ENCODE data around the gene RRP12.

Gene RRP12

DNA sequence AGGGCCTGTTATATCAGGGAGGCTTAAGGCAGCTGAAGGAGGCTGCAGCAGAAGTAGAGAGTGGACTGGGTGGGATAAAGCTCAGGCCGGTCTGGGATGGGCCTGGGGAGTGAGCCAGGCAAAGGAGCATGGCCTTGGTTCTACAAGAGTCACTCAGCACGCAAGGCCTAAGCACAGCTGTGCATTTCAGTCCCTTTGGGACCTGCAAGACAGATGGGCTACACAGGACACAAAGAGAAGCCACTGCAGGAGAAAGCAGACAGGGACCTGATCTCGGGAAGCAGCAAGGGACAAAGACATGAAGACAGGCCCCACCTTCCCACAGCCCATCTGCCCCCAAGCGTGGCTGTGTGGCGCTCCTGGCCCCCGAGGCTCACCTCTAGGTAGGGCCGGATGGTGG is 29.4 kb downstream of the RRP12 start:
- TF ChIP-seq, protein P1, sequence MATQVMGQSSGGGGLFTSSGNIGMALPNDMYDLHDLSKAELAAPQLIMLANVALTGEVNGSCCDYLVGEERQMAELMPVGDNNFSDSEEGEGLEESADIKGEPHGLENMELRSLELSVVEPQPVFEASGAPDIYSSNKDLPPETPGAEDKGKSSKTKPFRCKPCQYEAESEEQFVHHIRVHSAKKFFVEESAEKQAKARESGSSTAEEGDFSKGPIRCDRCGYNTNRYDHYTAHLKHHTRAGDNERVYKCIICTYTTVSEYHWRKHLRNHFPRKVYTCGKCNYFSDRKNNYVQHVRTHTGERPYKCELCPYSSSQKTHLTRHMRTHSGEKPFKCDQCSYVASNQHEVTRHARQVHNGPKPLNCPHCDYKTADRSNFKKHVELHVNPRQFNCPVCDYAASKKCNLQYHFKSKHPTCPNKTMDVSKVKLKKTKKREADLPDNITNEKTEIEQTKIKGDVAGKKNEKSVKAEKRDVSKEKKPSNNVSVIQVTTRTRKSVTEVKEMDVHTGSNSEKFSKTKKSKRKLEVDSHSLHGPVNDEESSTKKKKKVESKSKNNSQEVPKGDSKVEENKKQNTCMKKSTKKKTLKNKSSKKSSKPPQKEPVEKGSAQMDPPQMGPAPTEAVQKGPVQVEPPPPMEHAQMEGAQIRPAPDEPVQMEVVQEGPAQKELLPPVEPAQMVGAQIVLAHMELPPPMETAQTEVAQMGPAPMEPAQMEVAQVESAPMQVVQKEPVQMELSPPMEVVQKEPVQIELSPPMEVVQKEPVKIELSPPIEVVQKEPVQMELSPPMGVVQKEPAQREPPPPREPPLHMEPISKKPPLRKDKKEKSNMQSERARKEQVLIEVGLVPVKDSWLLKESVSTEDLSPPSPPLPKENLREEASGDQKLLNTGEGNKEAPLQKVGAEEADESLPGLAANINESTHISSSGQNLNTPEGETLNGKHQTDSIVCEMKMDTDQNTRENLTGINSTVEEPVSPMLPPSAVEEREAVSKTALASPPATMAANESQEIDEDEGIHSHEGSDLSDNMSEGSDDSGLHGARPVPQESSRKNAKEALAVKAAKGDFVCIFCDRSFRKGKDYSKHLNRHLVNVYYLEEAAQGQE (IDR thresholded peaks at IDR 0.05; ENCODE audit: insufficient read depth in 1 of 2, low read depth in 2 of 2, low read length in 2 of 2), result no peak
- TF ChIP-seq SIN3A (IDR thresholded peaks at IDR 0.05; ENCODE audit: borderline replicate concordance, insufficient read depth, low read length) (no peak), POLR2AphosphoS5 (IDR thresholded peaks at IDR 0.05; ENCODE audit: low read depth, low read length) (no peak), FOXP2 (optimal IDR thresholded peaks at IDR 0.05; ENCODE audit: borderline replicate concordance, extremely low read depth, extremely low read length, insufficient read depth) (no peak)

DNA sequence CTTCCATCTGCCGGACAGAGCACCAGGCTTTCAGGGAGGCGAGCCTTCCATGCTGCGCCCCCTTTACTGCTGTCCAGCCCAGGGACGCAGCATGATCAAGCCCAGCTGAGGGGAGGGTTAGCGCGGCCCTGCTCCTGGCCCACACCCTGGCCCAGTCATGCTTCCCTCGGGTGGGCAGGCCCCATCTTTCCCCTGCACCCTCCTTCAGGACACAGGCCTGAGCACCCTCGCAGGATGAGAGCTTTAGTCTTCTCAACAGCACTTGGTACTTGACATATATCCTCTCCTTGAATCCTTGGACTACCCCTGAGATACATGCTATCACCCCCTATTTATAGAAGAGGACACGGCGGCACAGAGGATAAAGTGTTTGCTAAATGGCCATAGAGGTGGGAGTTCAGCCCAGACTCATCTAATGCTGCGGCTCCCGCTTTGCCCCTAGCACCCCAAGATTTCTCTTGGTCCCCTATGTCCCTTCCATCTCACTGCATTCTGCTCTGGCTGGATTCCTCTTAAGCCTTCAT is 34.0 kb downstream of the RRP12 start:
- no peak for TF ChIP-seq POLR2AphosphoS5 (IDR thresholded peaks at IDR 0.05; ENCODE audit: low read depth, low read length)
- no peak for TF ChIP-seq FOXP2 (optimal IDR thresholded peaks at IDR 0.05; ENCODE audit: borderline replicate concordance, extremely low read depth, extremely low read length, insufficient read depth)
- no peak for TF ChIP-seq SIN3A (IDR thresholded peaks at IDR 0.05; ENCODE audit: borderline replicate concordance, insufficient read depth, low read length)
- TF ChIP-seq, protein P1 (IDR thresholded peaks at IDR 0.05; ENCODE audit: insufficient read depth in 1 of 2, low read depth in 2 of 2, low read length in 2 of 2), result no peak
- no peak for TF ChIP-seq TAF1 (IDR thresholded peaks at IDR 0.05; ENCODE audit: borderline replicate concordance, insufficient read depth, low read length)

- TF ChIP-seq TAF1 (IDR thresholded peaks at IDR 0.05; ENCODE audit: borderline replicate concordance, insufficient read depth, low read length), result no peak
- TF ChIP-seq POLR2AphosphoS5 (IDR thresholded peaks at IDR 0.05; ENCODE audit: low read depth, low read length), result no peak
- no peak for TF ChIP-seq SIN3A (IDR thresholded peaks at IDR 0.05; ENCODE audit: borderline replicate concordance, insufficient read depth, low read length)
- TF ChIP-seq, protein P1 (IDR thresholded peaks at IDR 0.05; ENCODE audit: insufficient read depth in 1 of 2, low read depth in 2 of 2, low read length in 2 of 2), result no peak
- no peak for TF ChIP-seq FOXP2 (optimal IDR thresholded peaks at IDR 0.05; ENCODE audit: borderline replicate concordance, extremely low read depth, extremely low read length, insufficient read depth)
These were observed 34.6 kb downstream of the RRP12 start for GRCh38 chr10:97366572-97366971.

GRCh38 chr10:97365761-97366351 is 35.3 kb downstream of the RRP12 start:
- TF ChIP-seq FOXP2 (optimal IDR thresholded peaks at IDR 0.05; ENCODE audit: borderline replicate concordance, extremely low read depth, extremely low read length, insufficient read depth) (no peak), TAF1 (IDR thresholded peaks at IDR 0.05; ENCODE audit: borderline replicate concordance, insufficient read depth, low read length) (no peak), POLR2AphosphoS5 (IDR thresholded peaks at IDR 0.05; ENCODE audit: low read depth, low read length) (no peak), SIN3A (IDR thresholded peaks at IDR 0.05; ENCODE audit: borderline replicate concordance, insufficient read depth, low read length) (no peak)
- TF ChIP-seq, protein P1 (IDR thresholded peaks at IDR 0.05; ENCODE audit: insufficient read depth in 1 of 2, low read depth in 2 of 2, low read length in 2 of 2), result no peak
